NB4 (cell line): ENCODE data around the gene IGSF21.

Source experiments
- DNase-seq: peaks from one replicate; pipeline ENCODE4 v3.0.0; 2010; ENCODE audit warnings: low read depth
- H3K4me3 ChIP-seq: one replicate; pipeline ENCODE4 v1.5.1; 2011; ENCODE audit warnings: mild to moderate bottlenecking, low read depth, low read length, moderate library complexity
- CTCF ChIP-seq: IDR thresholded peaks from one replicate; pipeline ENCODE4 v1.5.1; 2012; ENCODE audit warnings: low read depth, low read length
- MAX ChIP-seq: IDR thresholded peaks from 2 replicates; pipeline ENCODE4 v1.6.1; 2011; ENCODE audit warnings: low read depth, low read length
- MYC ChIP-seq: IDR thresholded peaks from 2 replicates; pipeline ENCODE4 v1.6.1; 2011; ENCODE audit warnings: low read depth, low read length
- POLR2A ChIP-seq: IDR thresholded peaks from 2 replicates; pipeline ENCODE4 v1.6.1; 2011; ENCODE audit warnings: mild to moderate bottlenecking; ENCODE audit not compliant: insufficient read length; ENCODE audit errors: extremely low read depth

Gene IGSF21

GRCh38 chr1:18422076-18422777 lies 314.6 kb downstream of the IGSF21 start:
- no peak for TF ChIP-seq MYC
- no peak for TF ChIP-seq CTCF
- no peak for TF ChIP-seq POLR2A
- no peak for TF ChIP-seq MAX
- no peak overlapping the region for H3K4me3 ChIP-seq
- DNase-seq: no peak

- DNase-seq: no peak
- H3K4me3 ChIP-seq: no peak overlapping the region
- no peak for TF ChIP-seq CTCF
- no peak for TF ChIP-seq POLR2A
These were observed 315.4 kb downstream of the IGSF21 start for GRCh38 chr1:18422954-18423353.

GRCh38 chr1:18426580-18426979 lies 319.0 kb downstream of the IGSF21 start:
- H3K4me3 ChIP-seq: no peak overlapping the region
- no peak for DNase-seq
- TF ChIP-seq CTCF (no peak), MAX (no peak), POLR2A (no peak), MYC (no peak)
